CD14-positive monocyte (primary cell): ENCODE results near the gene CSNK1G3. TPM values are rescaled to one million over a fixed set of nuclear protein-coding genes. Genes with fewer than 3 reads are reported as not detected.

Experiments used
- DNase-seq, 3 donors: peaks; one replicate each; pipeline ENCODE4 v3.0.0-alpha.2; 2011 to 2022
- H2AFZ ChIP-seq: 2 replicates; pipeline ENCODE4 v1.6.0; 2012; ENCODE audit warnings: mild to moderate bottlenecking, low read depth, low read length, inconsistent platforms; ENCODE audit not compliant: insufficient read depth, poor library complexity, severe bottlenecking
- H3K27ac ChIP-seq, 2 donors: 1 replicate in 1 of 2; 2 replicates in 1 of 2; pipeline ENCODE4 v1.5.1; 2012 to 2013; ENCODE audit warnings: low read length in 2 of 2, control low read depth in 1 of 2, inconsistent platforms in 1 of 2, low read depth in 1 of 2, mild to moderate bottlenecking in 1 of 2
- H3K27me3 ChIP-seq, 2 donors: one replicate each; pipeline versions ENCODE4 v1.6.0 to v1.6.1; 2011 to 2013; ENCODE audit warnings: low read length in 2 of 2; ENCODE audit not compliant: control insufficient read depth in 2 of 2, insufficient read depth in 2 of 2
- H3K36me3 ChIP-seq, 2 donors: replicated peaks in 1 of 2; 1 replicate in 1 of 2; 2 replicates in 1 of 2; pipeline versions ENCODE4 v1.5.1 to v1.6.1; 2012 to 2013; ENCODE audit warnings: low read length in 2 of 2, control low read depth in 1 of 2, inconsistent platforms in 1 of 2, mild to moderate bottlenecking in 1 of 2; ENCODE audit not compliant: insufficient read depth in 2 of 2, control insufficient read depth in 1 of 2
- H3K4me1 ChIP-seq, 2 donors: 1 replicate in 1 of 2; 2 replicates in 1 of 2; pipeline versions ENCODE4 v1.5.1 to v1.6.1; 2012 to 2013; ENCODE audit warnings: low read length in 2 of 2, control low read depth in 1 of 2, inconsistent platforms in 1 of 2, mild to moderate bottlenecking in 1 of 2, moderate library complexity in 1 of 2; ENCODE audit not compliant: insufficient read depth in 2 of 2, control insufficient read depth in 1 of 2
- H3K4me2 ChIP-seq: replicated peaks from 2 replicates; pipeline ENCODE3; 2012; ENCODE audit warnings: low read length, moderate library complexity, mild to moderate bottlenecking; ENCODE audit not compliant: poor library complexity, severe bottlenecking; ENCODE audit errors: extremely low read depth
- H3K4me3 ChIP-seq, 3 experiments: fragments of 200-600 bp in 1 of 3; sonication (generic) in 1 of 3; replicated peaks in 1 of 3; 1 replicate in 2 of 3; 2 replicates in 1 of 3; pipeline ENCODE4 v1.5.1; 2011 to 2013; ENCODE audit warnings: low read length in 3 of 3, mild to moderate bottlenecking in 3 of 3, control low read depth in 2 of 3, low read depth in 2 of 3, inconsistent platforms in 1 of 3, moderate library complexity in 1 of 3
- H3K79me2 ChIP-seq: 2 replicates; pipeline ENCODE4 v1.6.0; 2012; ENCODE audit warnings: mild to moderate bottlenecking, control low read depth, inconsistent platforms, low read length, moderate library complexity; ENCODE audit not compliant: insufficient read depth
- H3K9ac ChIP-seq: 2 replicates; pipeline ENCODE4 v1.6.0; 2017; ENCODE audit warnings: low read length, mild to moderate bottlenecking; ENCODE audit not compliant: insufficient read depth, poor library complexity, severe bottlenecking
- H3K9me3 ChIP-seq, 2 donors: replicated peaks in 1 of 2; 1 replicate in 1 of 2; 2 replicates in 1 of 2; pipeline versions ENCODE4 v1.5.1 to v1.6.1; 2012 to 2013; ENCODE audit warnings: low read length in 2 of 2, control low read depth in 1 of 2; ENCODE audit not compliant: control insufficient read depth in 1 of 2, insufficient read depth in 1 of 2
- H4K20me1 ChIP-seq: 2 replicates; pipeline ENCODE4 v1.6.0; 2012; ENCODE audit warnings: mild to moderate bottlenecking, low read length, control low read depth, moderate library complexity; ENCODE audit not compliant: insufficient read depth
- H3K27ac Mint-ChIP-seq, 7 donors: one replicate each; pipeline ENCODE4 v1.8.0; 2020; ENCODE audit warnings: mild to moderate bottlenecking in 7 of 7, mixed read lengths in 7 of 7, moderate library complexity in 6 of 7, inconsistent platforms in 2 of 7
- H3K27me3 Mint-ChIP-seq, 3 donors: one replicate each; pipeline ENCODE4 v1.8.0; 2021 to 2022; ENCODE audit warnings: low read depth in 3 of 3, mild to moderate bottlenecking in 3 of 3, mixed read lengths in 3 of 3, moderate library complexity in 3 of 3, inconsistent platforms in 1 of 3
- H3K36me3 Mint-ChIP-seq, 2 donors: one replicate each; pipeline ENCODE4 v1.8.0; 2020; ENCODE audit warnings: mixed read lengths in 2 of 2, inconsistent platforms in 1 of 2, mild to moderate bottlenecking in 1 of 2
- H3K4me1 Mint-ChIP-seq: one replicate; pipeline ENCODE4 v1.8.0; 2020; ENCODE audit warnings: mild to moderate bottlenecking, mixed read lengths
- H3K4me3 Mint-ChIP-seq, 2 donors: one replicate each; pipeline ENCODE4 v1.8.0; 2020; ENCODE audit warnings: mild to moderate bottlenecking in 2 of 2, mixed read lengths in 2 of 2, moderate library complexity in 1 of 2
- H3K9me3 Mint-ChIP-seq, 7 donors: one replicate each; pipeline ENCODE4 v1.8.0; 2020 to 2022; ENCODE audit warnings: mixed read lengths in 7 of 7, mild to moderate bottlenecking in 6 of 7, moderate library complexity in 6 of 7, inconsistent platforms in 2 of 7
- CTCF ChIP-seq: fragments of 200-600 bp; IDR thresholded peaks from one replicate; pipeline ENCODE4 v1.8.0; 2022; ENCODE audit warnings: antibody characterized with exemption, mild to moderate bottlenecking
- WGBS: methylation state at CpG from one replicate; pipeline ENCODE4 v1.1.5; 2013; ENCODE audit warnings: missing lambda C conversion rate; ENCODE audit not compliant: insufficient coverage; 5-methylcytosine and 5-hydroxymethylcytosine counted together
- intact Hi-C, 2 donors: fragments of 100-400 bp; cut with micrococcal nuclease; formaldehyde crosslinking; loops; one replicate each; pipeline versions ENCODE4 v1.15.0 to v1.15.1; 2023
- polyA plus RNA-seq, 3 donors: library from polyadenylated mRNA; depleted of rRNA in 1 of 3; unstranded in 2 of 3; stranded (reverse) in 1 of 3; fragments of 300-500 nt in 2 of 3; fragments of >200 nt in 1 of 3; fragmentation: Illumina TruSeq in 2 of 3; gene quantifications; 1 replicate in 2 of 3; 2 replicates in 1 of 3; pipeline ENCODE4 v1.2.3, GENCODE V29; 2012 to 2021

CSNK1G3 gene
- polyA plus RNA-seq, 3 donors, result 10.8 to 22.3 (median 17.1) TPM

GRCh38 chr5:123537256-123537655 lies 25.3 kb downstream of the CSNK1G3 start:
- no peak for DNase-seq
- Histone ChIP-seq H2AFZ (no peak overlapping the region), H3K9ac (no peak overlapping the region), H3K4me3 (no peak overlapping the region), H3K36me3 (no peaks in the 10 kb centered on the region), H3K79me2 (peaks cover 73% of the 10 kb centered on the region), H4K20me1 (peaks cover 81% of the 10 kb centered on the region), H3K27me3 (no peaks in the 10 kb centered on the region), H3K4me1 (peaks cover 0 to 4% of the 10 kb centered on the region in 2 donors), H3K9me3 (no peaks in the 10 kb centered on the region), H3K4me2 (no peak overlapping the region), H3K27ac (no peak overlapping the region)
- Mint-ChIP-seq H3K9me3 (peaks cover 0 to 3% (median 0%) of the 10 kb centered on the region in 7 donors), H3K27me3 (no peaks in the 10 kb centered on the region), H3K4me1 (peaks cover 7% of the 10 kb centered on the region), H3K36me3 (no peaks in the 10 kb centered on the region), H3K27ac (no peak overlapping the region), H3K4me3 (no peak overlapping the region)
- intact Hi-C loops, result no loop called here
- no CpG with 5 or more reads among the region's 2 CpGs for WGBS
- TF ChIP-seq CTCF, result no peak

GRCh38 chr5:123537845-123538244 lies 25.9 kb downstream of the CSNK1G3 start:
- no peak overlapping the region for H3K9ac ChIP-seq
- no peak overlapping the region for H3K4me3 ChIP-seq
- no peaks in the 10 kb centered on the region for H3K27me3 Mint-ChIP-seq
- no peak overlapping the region for H3K4me3 Mint-ChIP-seq
- H3K9me3 Mint-ChIP-seq, result peaks cover 0 to 3% (median 0%) of the 10 kb centered on the region in 7 donors
- peaks cover 72% of the 10 kb centered on the region for H3K79me2 ChIP-seq
- H3K36me3 ChIP-seq, result no peaks in the 10 kb centered on the region
- no peak overlapping the region for H2AFZ ChIP-seq
- no peak overlapping the region for H3K4me2 ChIP-seq
- H3K27me3 ChIP-seq, result no peaks in the 10 kb centered on the region
- H3K36me3 Mint-ChIP-seq, result no peaks in the 10 kb centered on the region
- intact Hi-C loops, result no loop called here
- TF ChIP-seq CTCF, result no peak
- no CpG with 5 or more reads among the region's 2 CpGs for WGBS
- H3K27ac Mint-ChIP-seq, result no peak overlapping the region
- H3K4me1 ChIP-seq, result peaks cover 0 to 4% of the 10 kb centered on the region in 2 donors
- no peak overlapping the region for H3K27ac ChIP-seq
- H3K4me1 Mint-ChIP-seq, result peaks cover 7% of the 10 kb centered on the region
- no peak for DNase-seq
- H4K20me1 ChIP-seq, result peaks cover 84% of the 10 kb centered on the region
- H3K9me3 ChIP-seq, result no peaks in the 10 kb centered on the region
